Stomach (tissue), 4 donors: Measurements from ENCODE around the gene SIKE1.

Experiments
- CTCF ChIP-seq, 7 experiments: fragments of 450-650 bp in 4 of 7; fragments of 200-600 bp in 3 of 7; sonication (generic) in 3 of 7; IDR thresholded peaks; one replicate each; pipeline ENCODE4 v1.5.1; 2016 to 2019; ENCODE audit warnings: antibody characterized with exemption in 7 of 7, control low read depth in 2 of 7, mild to moderate bottlenecking in 1 of 7
- EP300 ChIP-seq: sonication (generic); formaldehyde crosslinking; IDR thresholded peaks from one replicate; pipeline ENCODE4 v1.6.1; 2017; ENCODE audit warnings: antibody characterized with exemption

GRCh38 chr1:114750780-114751179 lies 29.7 kb downstream of the SIKE1 start:
- TF ChIP-seq CTCF (IDR thresholded peaks at IDR 0.05), result no peak
- TF ChIP-seq EP300, result no peak
